GM12891 (cell line): Measurements from ENCODE around the gene IL27RA.

Source experiments
- POLR2A ChIP-seq: IDR thresholded peaks from 2 replicates; pipeline ENCODE4 v1.6.1; 2011; ENCODE audit warnings: low read depth, low read length, control low read depth
- POLR2AphosphoS5 ChIP-seq: IDR thresholded peaks from 2 replicates; pipeline ENCODE4 v1.6.1; 2011; ENCODE audit warnings: low read depth, low read length, control low read depth
- SPI1 ChIP-seq: IDR thresholded peaks from 2 replicates; pipeline ENCODE4 v1.6.1; 2011; ENCODE audit warnings: low read depth, low read length, control low read depth
- TAF1 ChIP-seq: IDR thresholded peaks from 2 replicates; pipeline ENCODE4 v1.6.1; 2011; ENCODE audit warnings: low read depth, low read length, control low read depth

- TF ChIP-seq POLR2A (no peak), TAF1 (no peak), POLR2AphosphoS5 (no peak), SPI1 (no peak)
Observed at GRCh38 chr19:14002571-14003250, 28.9 kb upstream of the IL27RA start.
